RWPE1 (cell line): Measurements from ENCODE around the gene MANSC4.

Experiments used
- CTCF ChIA-PET: fragments of 350-600 bp; sonication (Branson Sonifier 250); formaldehyde crosslinking; extraction: SDS; loops from one replicate; lab custom pipeline; 2021; lab: Yijun Ruan, JAX
- POLR2A ChIA-PET: fragments of 400-600 bp; formaldehyde crosslinking; extraction: SDS; loops from one replicate; lab custom pipeline; 2020; ENCODE audit warnings: antibody characterized with exemption; ENCODE audit not compliant: low non-redundant PET; lab: Yijun Ruan, JAX
- DNase-seq: peaks from one replicate; pipeline ENCODE4 v3.0.0; 2012; ENCODE audit warnings: low spot score
- H3K27ac ChIP-seq: fragments of 450-650 bp; 2 replicates; pipeline ENCODE4 v1.5.1; 2017
- CTCF ChIP-seq: fragments of 450-650 bp; conservative IDR thresholded peaks from 2 replicates; pipeline ENCODE4 v1.5.1; 2017; ENCODE audit warnings: low read depth, mild to moderate bottlenecking

MANSC4 gene

GRCh38 chr12:27779920-27780611 is at the start of gene MANSC4, which contains the start of gene KLHL42:
TSS of gene MANSC4 (minus strand) at chr12:27780236. CDS start at chr12:27771276, 8,960 bp downstream.
TSS of gene KLHL42 (plus strand) at chr12:27780233. CDS start at chr12:27780331, 98 bp downstream.
- ChIA-PET POLR2A (no interaction called here), CTCF (interaction anchor here (0.9 to 1.1 kb wide), 2 partner anchors 47 to 419 kb away, joined by 3 to 4 read pairs; no protein-coding TSS in a partner anchor)
- peak within 1 kb of the TSS; percentile 77 for H3K27ac ChIP-seq
- no peak for TF ChIP-seq CTCF
- peak; percentile 45 for DNase-seq

- CTCF ChIA-PET, result interaction anchor here (0.6 kb wide), 1 partner anchor 422 kb away, joined by 4 read pairs; no protein-coding TSS in a partner anchor
- no peak overlapping the region for H3K27ac ChIP-seq
- no peak for TF ChIP-seq CTCF
- DNase-seq, result no peak
- POLR2A ChIA-PET, result no interaction called here
These were observed 48.2 kb upstream of the MANSC4 start for GRCh38 chr12:27828196-27828595.

- H3K27ac ChIP-seq, result no peak overlapping the region
- DNase-seq, result no peak
- TF ChIP-seq CTCF, result no peak
- CTCF ChIA-PET, result no interaction called here
- POLR2A ChIA-PET, result no interaction called here
These were observed 46.0 kb upstream of the MANSC4 start for GRCh38 chr12:27826076-27826475.

- DNase-seq, result no peak
- ChIA-PET POLR2A (no interaction called here), CTCF (no interaction called here)
- H3K27ac ChIP-seq, result no peak overlapping the region
- no peak for TF ChIP-seq CTCF
These were observed 44.2 kb upstream of the MANSC4 start for GRCh38 chr12:27824126-27824842.

- CTCF ChIA-PET, result no interaction called here
- POLR2A ChIA-PET, result no interaction called here
- DNase-seq, result no peak
- no peak overlapping the region for H3K27ac ChIP-seq
- TF ChIP-seq CTCF, result no peak
These were observed 43.0 kb upstream of the MANSC4 start for GRCh38 chr12:27823038-27823437.

DNA sequence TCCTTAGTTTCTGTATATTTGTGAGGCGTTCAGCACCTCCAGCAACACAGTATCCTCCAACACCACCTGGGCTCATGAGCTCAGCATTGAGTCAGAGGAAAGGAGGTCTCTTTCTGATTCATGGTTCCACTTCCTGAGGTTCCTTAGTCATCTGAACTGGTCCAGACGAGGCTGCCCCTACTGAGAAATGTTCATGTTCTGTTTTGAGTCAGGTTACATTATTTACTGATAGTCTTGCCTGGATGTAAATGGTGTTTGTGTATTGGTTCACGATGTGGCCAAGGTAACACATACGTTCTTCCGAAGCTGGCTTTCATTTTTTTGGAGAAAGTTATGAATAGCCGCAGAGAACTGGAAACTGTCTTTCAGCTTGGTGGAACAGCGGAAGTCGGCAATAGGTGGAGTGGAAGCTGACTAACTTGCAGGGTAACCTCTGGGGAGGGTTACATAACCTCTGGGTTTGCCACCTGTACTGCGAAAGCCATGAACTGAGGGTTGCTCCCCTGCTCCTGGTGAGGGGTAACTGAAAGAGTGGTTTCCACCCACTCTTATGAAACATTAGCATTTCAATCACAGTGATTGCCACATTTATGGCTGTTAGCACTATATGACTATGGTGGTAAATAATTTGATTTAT is 42.2 kb upstream of the MANSC4 start:
- peak overlapping the region; percentile 68; the same call in 1 of the 2 replicates for H3K27ac ChIP-seq
- POLR2A ChIA-PET, result no interaction called here
- CTCF ChIA-PET, result interaction anchor here (0.6 to 1.4 kb wide), 6 partner anchors 10 to 1267 kb away, joined by 3 to 7 read pairs (median 3); no protein-coding TSS in a partner anchor
- TF ChIP-seq CTCF, result no peak
- peak; percentile 89 for DNase-seq
